Measurements from ENCODE around the gene DHX38.

The DHX38 gene

GRCh38 chr16:72083778-72084404 is 9.8 kb upstream of the DHX38 start:
- DNase-seq (ENCODE audit: low read depth): no peak

GRCh38 chr16:72084445-72084844 is 9.2 kb upstream of the DHX38 start:
- no peak for DNase-seq (ENCODE audit: low read depth)

GRCh38 chr16:72085002-72085401 is 8.6 kb upstream of the DHX38 start:
- DNase-seq (ENCODE audit: low read depth): no peak

- no peak for DNase-seq (ENCODE audit: low read depth)
These were observed 2.4 kb upstream of the DHX38 start for GRCh38 chr16:72091217-72091616.

- no peak for DNase-seq (ENCODE audit: low read depth)
These were observed 707 bp upstream of the DHX38 start for GRCh38 chr16:72092832-72093447.

GRCh38 chr16:72094266-72094610 is 591 bp downstream of the DHX38 start:
- DNase-seq (ENCODE audit: low read depth): no peak

- no peak for DNase-seq (ENCODE audit: low read depth)
These were observed 5.3 kb downstream of the DHX38 start for GRCh38 chr16:72098936-72099335.

- DNase-seq (ENCODE audit: low read depth): no peak
These were observed 5.8 kb downstream of the DHX38 start for GRCh38 chr16:72099377-72099818.

GRCh38 chr16:72101195-72101594 is 7.5 kb downstream of the DHX38 start:
- DNase-seq (ENCODE audit: low read depth): no peak

- DNase-seq (ENCODE audit: low read depth): no peak
These were observed 11.3 kb downstream of the DHX38 start for GRCh38 chr16:72104905-72105304.

GRCh38 chr16:72105978-72106377 is 12.3 kb downstream of the DHX38 start:
- DNase-seq (ENCODE audit: low read depth): no peak

GRCh38 chr16:72107371-72107770 is 13.7 kb downstream of the DHX38 start:
- no peak for DNase-seq (ENCODE audit: low read depth)

- no peak for DNase-seq (ENCODE audit: low read depth)
These were observed 14.9 kb downstream of the DHX38 start for GRCh38 chr16:72108353-72109102.

- DNase-seq (ENCODE audit: low read depth): no peak
These were observed 15.7 kb downstream of the DHX38 start for GRCh38 chr16:72109300-72109699.

GRCh38 chr16:72109966-72110530 is 16.4 kb downstream of the DHX38 start:
- DNase-seq (ENCODE audit: low read depth): no peak

- no peak for DNase-seq (ENCODE audit: low read depth)
These were observed 17.3 kb downstream of the DHX38 start for GRCh38 chr16:72110662-72111615.

- DNase-seq (ENCODE audit: low read depth): no peak
These were observed 18.2 kb downstream of the DHX38 start for GRCh38 chr16:72111657-72112451.

GRCh38 chr16:72112452-72112792 is 18.8 kb downstream of the DHX38 start:
- no peak for DNase-seq (ENCODE audit: low read depth)

- no peak for DNase-seq (ENCODE audit: low read depth)
These were observed 19.4 kb downstream of the DHX38 start for GRCh38 chr16:72112906-72113615.

GRCh38 chr16:72113616-72113945 is 19.9 kb downstream of the DHX38 start:
- no peak for DNase-seq (ENCODE audit: low read depth)

- DNase-seq (ENCODE audit: low read depth): no peak
These were observed 26.4 kb downstream of the DHX38 start for GRCh38 chr16:72120026-72120425.
